Activated B cell treated with CpG ODN at 0.5 μM for 24 hours (primary cell): ENCODE results near the gene HS6ST1. TPM values are rescaled to one million over a fixed set of nuclear protein-coding genes. Genes with fewer than 3 reads are reported as not detected.
"Not testable (repeated sequence)": the region's sequence is repeated elsewhere in the genome, so short reads cannot be mapped to it uniquely, and the experiment has no call there.

Experiments
- ATAC-seq: fragments of 200-7000 bp; cut with Tn5 transposase; one replicate; pipeline ENCODE4 v1.10.0; 2021; ENCODE audit warnings: low read depth, mild to moderate bottlenecking, moderate library complexity
- CTCF ChIA-PET: fragments of 350-600 bp; sonication (Branson Sonifier 250); formaldehyde crosslinking; loops from one replicate; lab custom pipeline; 2021; ENCODE audit warnings: antibody characterized with exemption; lab: Charles Lee
- POLR2A ChIA-PET: fragments of 350-600 bp; sonication (Branson Sonifier 250); formaldehyde crosslinking; loops from one replicate; lab custom pipeline; 2021; ENCODE audit warnings: antibody characterized with exemption; lab: Charles Lee
- DNase-seq: peaks from one replicate; pipeline ENCODE4 v3.0.0; 2022
- H3K27ac Mint-ChIP-seq: one replicate; pipeline ENCODE4 v1.8.0; 2020; ENCODE audit warnings: mixed read lengths
- H3K27me3 Mint-ChIP-seq: one replicate; pipeline ENCODE4 v1.8.0; 2021; ENCODE audit warnings: mixed read lengths
- H3K36me3 Mint-ChIP-seq: one replicate; pipeline ENCODE4 v1.8.0; 2021; ENCODE audit warnings: low read depth, mixed read lengths
- H3K4me1 Mint-ChIP-seq: one replicate; pipeline ENCODE4 v1.8.0; 2021; ENCODE audit warnings: mixed read lengths
- H3K4me3 Mint-ChIP-seq: one replicate; pipeline ENCODE4 v1.8.0; 2020; ENCODE audit warnings: mild to moderate bottlenecking, mixed read lengths
- H3K9me3 Mint-ChIP-seq: one replicate; pipeline ENCODE4 v1.8.0; 2020; ENCODE audit warnings: mixed read lengths
- CTCF ChIP-seq: fragments of 200-600 bp; IDR thresholded peaks from one replicate; pipeline ENCODE4 v1.8.0; 2022; ENCODE audit warnings: antibody characterized with exemption, mild to moderate bottlenecking
- intact Hi-C: fragments of 100-400 bp; cut with micrococcal nuclease; formaldehyde crosslinking; loops from one replicate; pipeline ENCODE4 v1.15.1; 2024
- total RNA-seq: library from RNA; stranded (reverse); gene quantifications from 2 replicates; pipeline ENCODE4 v1.2.3, GENCODE V29; 2022

Gene HS6ST1
- total RNA-seq, 1 donor from 2014 or later: 16.9 TPM

- intact Hi-C loops: loop anchor here (1.0 to 5.0 kb wide), 5 partner anchors 210 to 1555 kb away; no protein-coding TSS in a partner anchor
- Mint-ChIP-seq H3K27me3 (no peaks in the 10 kb centered on the region), H3K4me1 (peaks cover 12% of the 10 kb centered on the region), H3K36me3 (peaks cover 2% of the 10 kb centered on the region), H3K9me3 (no peaks in the 10 kb centered on the region), H3K27ac (peak overlapping the region; percentile 12), H3K4me3 (peak overlapping the region; percentile 78)
- DNase-seq: peak; percentile 87
- no peak for TF ChIP-seq CTCF
- ChIA-PET CTCF (interaction anchor here (1.2 to 1.3 kb wide), 2 partner anchors 13 to 1528 kb away, joined by 3 read pairs; no protein-coding TSS in a partner anchor), POLR2A (interaction anchor here (0.6 kb wide), 1 partner anchor 151 kb away, joined by 8 read pairs; no protein-coding TSS in a partner anchor)
- peak; percentile 56 for ATAC-seq
Observed at GRCh38 chr2:128321784-128322714, 3.4 kb upstream of the HS6ST1 start.

GRCh38 chr2:128320906-128321771, 2.5 kb upstream of the HS6ST1 start:
- no peaks in the 10 kb centered on the region for H3K27me3 Mint-ChIP-seq
- TF ChIP-seq CTCF: no peak
- H3K4me3 Mint-ChIP-seq: peak overlapping the region; percentile 78
- H3K4me1 Mint-ChIP-seq: peaks cover 22% of the 10 kb centered on the region
- DNase-seq (no peak), ATAC-seq (no peak)
- POLR2A ChIA-PET: no interaction called here
- intact Hi-C loops: loop anchor here (2.0 to 5.0 kb wide), 2 partner anchors 431 to 1556 kb away; no protein-coding TSS in a partner anchor
- H3K36me3 Mint-ChIP-seq: peaks cover 2% of the 10 kb centered on the region
- no peaks in the 10 kb centered on the region for H3K9me3 Mint-ChIP-seq
- CTCF ChIA-PET: interaction anchor here (1.2 to 1.3 kb wide), 2 partner anchors 12 to 1529 kb away, joined by 3 read pairs; no protein-coding TSS in a partner anchor
- H3K27ac Mint-ChIP-seq: peak overlapping the region; percentile 12

GRCh38 chr2:128320192-128320905, 1.7 kb upstream of the HS6ST1 start:
- CTCF ChIA-PET: interaction anchor here (1.2 to 1.3 kb wide), 2 partner anchors 11 to 1530 kb away, joined by 3 read pairs; no protein-coding TSS in a partner anchor
- peaks cover 27% of the 10 kb centered on the region for H3K4me1 Mint-ChIP-seq
- intact Hi-C loops: loop anchor here (2.0 to 5.0 kb wide), 2 partner anchors 432 to 1556 kb away; no protein-coding TSS in a partner anchor
- POLR2A ChIA-PET: interaction anchor here (0.5 kb wide), 1 partner anchor 41 kb away, joined by 4 read pairs; no protein-coding TSS in a partner anchor
- ATAC-seq (no peak), DNase-seq (no peak)
- H3K4me3 Mint-ChIP-seq: peak overlapping the region; percentile 60
- H3K36me3 Mint-ChIP-seq: peaks cover 6% of the 10 kb centered on the region
- no peaks in the 10 kb centered on the region for H3K9me3 Mint-ChIP-seq
- no peak overlapping the region for H3K27ac Mint-ChIP-seq
- TF ChIP-seq CTCF: no peak
- H3K27me3 Mint-ChIP-seq: no peaks in the 10 kb centered on the region

DNA sequence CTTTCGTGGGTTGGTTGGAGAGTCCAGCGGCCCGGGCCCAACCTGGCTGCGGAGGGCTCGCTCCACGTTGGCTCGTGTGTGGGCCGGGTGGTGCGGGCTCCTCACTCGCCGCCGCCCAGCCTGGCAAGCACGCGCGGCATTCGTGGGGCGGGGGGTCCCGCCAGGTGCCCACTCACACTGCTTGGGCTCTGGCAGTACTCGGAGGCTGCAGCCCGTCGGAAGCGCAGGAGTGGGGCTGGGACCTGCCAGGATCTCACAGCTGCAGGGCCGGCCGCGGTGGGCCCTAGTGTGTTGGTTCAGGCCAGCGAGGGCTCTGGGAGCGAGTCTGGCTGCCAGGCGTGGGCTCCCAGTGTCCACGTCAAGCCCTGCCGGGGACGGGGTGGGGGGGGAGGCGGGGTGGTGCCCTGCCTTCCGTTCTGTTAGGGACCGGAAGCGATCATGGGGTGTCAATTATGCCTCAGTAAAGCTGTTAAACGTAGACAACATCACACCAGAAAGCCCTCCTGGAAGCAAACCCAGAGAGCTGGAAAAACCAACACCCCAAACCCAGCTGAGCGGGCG, 1.0 kb upstream of the HS6ST1 start:
- intact Hi-C loops: loop anchor here (2.0 to 10.0 kb wide), 8 partner anchors 87 to 1863 kb away; partner anchors contain the start of genes MZT2B, SMPD4 and UGGT1
- DNase-seq (no peak), ATAC-seq (no peak)
- peaks cover 31% of the 10 kb centered on the region for H3K4me1 Mint-ChIP-seq
- H3K4me3 Mint-ChIP-seq: peak overlapping the region; percentile 74
- TF ChIP-seq CTCF: no peak
- ChIA-PET POLR2A (interaction anchor here (0.5 to 0.6 kb wide), 2 partner anchors 40 to 184 kb away, joined by 4 read pairs; no protein-coding TSS in a partner anchor), CTCF (no interaction called here)
- peaks cover 12% of the 10 kb centered on the region for H3K36me3 Mint-ChIP-seq
- H3K9me3 Mint-ChIP-seq: no peaks in the 10 kb centered on the region
- H3K27me3 Mint-ChIP-seq: no peaks in the 10 kb centered on the region
- H3K27ac Mint-ChIP-seq: no peak overlapping the region

DNA sequence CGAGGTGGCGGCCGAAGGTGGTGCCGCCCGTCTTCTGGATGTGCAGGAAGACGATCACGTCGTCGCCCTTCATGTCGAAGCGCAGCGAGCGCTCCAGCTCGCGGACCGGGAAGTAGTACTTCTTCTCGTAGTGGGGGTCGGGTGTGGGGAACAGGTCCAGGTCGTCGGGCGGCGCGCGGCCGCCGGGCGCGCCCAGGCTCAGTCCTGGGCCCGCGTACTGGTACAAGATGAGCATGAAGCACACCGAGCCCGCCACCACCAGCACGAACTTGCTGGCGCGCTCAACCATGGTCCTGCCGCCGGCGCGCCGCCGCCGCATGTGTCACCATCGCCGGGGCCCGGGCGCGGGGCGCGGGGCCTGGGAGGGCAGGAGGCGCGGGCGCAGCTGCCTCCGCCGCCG, 423 bp downstream of the HS6ST1 start:
- intact Hi-C loops: loop anchor here (2.0 to 10.0 kb wide), 6 partner anchors 86 to 1864 kb away; partner anchors contain the start of genes MZT2B, SMPD4 and UGGT1
- H3K27me3 Mint-ChIP-seq, H3K9me3 Mint-ChIP-seq: not testable (repeated sequence)
- ChIA-PET CTCF (interaction anchor here (0.6 to 1.1 kb wide), 2 partner anchors 140 to 1078 kb away, joined by 3 read pairs; no protein-coding TSS in a partner anchor), POLR2A (interaction anchor here (1.6 kb wide), 1 partner anchor 13 kb away, joined by 8 read pairs; no protein-coding TSS in a partner anchor)
- DNase-seq (peak; percentile 55), ATAC-seq (peak; percentile 9)
- H3K4me1 Mint-ChIP-seq: peaks cover 41% of the 10 kb centered on the region
- peak overlapping the region; percentile 35 for H3K27ac Mint-ChIP-seq
- peaks cover 16% of the 10 kb centered on the region for H3K36me3 Mint-ChIP-seq
- peak overlapping the region; percentile 82 for H3K4me3 Mint-ChIP-seq

DNA sequence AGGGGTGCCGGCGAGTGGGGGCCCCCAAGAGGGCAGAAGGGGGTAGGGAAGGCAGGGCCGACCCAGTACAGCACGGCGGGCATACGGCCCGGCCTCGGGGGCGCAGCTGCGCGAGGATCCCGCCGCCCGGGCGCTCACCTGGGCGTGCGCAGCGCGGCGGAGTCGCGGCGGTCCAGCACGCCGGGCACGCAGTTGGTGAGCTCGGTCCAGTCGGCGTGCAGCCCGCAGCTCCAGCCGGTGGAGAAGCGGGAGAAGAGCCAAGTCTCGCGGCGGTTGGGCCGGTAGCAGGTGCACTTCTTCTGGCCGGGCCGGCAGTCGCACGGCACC, 806 bp downstream of the HS6ST1 start:
- not testable (repeated sequence) for ATAC-seq, H3K9me3 Mint-ChIP-seq, DNase-seq, H3K27me3 Mint-ChIP-seq
- CTCF ChIA-PET: interaction anchor here (0.6 to 1.1 kb wide), 2 partner anchors 139 to 1079 kb away, joined by 3 read pairs; no protein-coding TSS in a partner anchor
- intact Hi-C loops: loop anchor here (1.0 to 10.0 kb wide), 10 partner anchors 13 to 1864 kb away; partner anchors contain the start of genes GYPC, MZT2B, SMPD4 and UGGT1
- Mint-ChIP-seq H3K4me3 (peak overlapping the region; percentile 92), H3K27ac (peak overlapping the region; percentile 85), H3K36me3 (peaks cover 16% of the 10 kb centered on the region), H3K4me1 (peaks cover 45% of the 10 kb centered on the region)
- POLR2A ChIA-PET: interaction anchor here (1.6 kb wide), 1 partner anchor 12 kb away, joined by 8 read pairs; no protein-coding TSS in a partner anchor
